Esophagus muscularis mucosa (tissue), 3 donors: ENCODE data around the gene ITPR1.
A peak's percentile ranks its signal among the peaks of the same experiment; 100 is the strongest.

Experiments
- CTCF ChIP-seq, 3 experiments: fragments of 200-600 bp in 2 of 3; fragments of 450-650 bp in 1 of 3; sonication (generic) in 2 of 3; IDR thresholded peaks; one replicate each; pipeline ENCODE4 v1.5.1; 2017 to 2019; ENCODE audit warnings: antibody characterized with exemption in 3 of 3, mild to moderate bottlenecking in 2 of 3, moderate library complexity in 1 of 3
- POLR2AphosphoS5 ChIP-seq, 2 donors: sonication (generic); formaldehyde crosslinking; IDR thresholded peaks; one replicate each; pipeline ENCODE4 v1.6.1; 2017; ENCODE audit warnings: antibody characterized with exemption in 2 of 2

GRCh38 chr3:4584456-4585249 is 91.5 kb downstream of the ITPR1 start:
- TF ChIP-seq POLR2AphosphoS5 (IDR thresholded peaks at IDR 0.05), result peak; percentile 20 to 27
- peak; percentile 40 to 43 (median 41) for TF ChIP-seq CTCF (IDR thresholded peaks at IDR 0.05)
